HG03575 (cell line): ENCODE measurements around the gene MTUS2.

Experiments
- ATAC-seq: cut with Tn5 transposase; IDR thresholded peaks from one replicate; pipeline ENCODE4 v1.9.1; 2021; ENCODE audit not compliant: unreplicated experiment, insufficient number of reproducible peaks, low FRiP score; ENCODE audit errors: extremely low read depth

MTUS2 gene

GRCh38 chr13:29125934-29126424 is 305.8 kb downstream of the MTUS2 start:
- peak; percentile 37 for ATAC-seq

DNA sequence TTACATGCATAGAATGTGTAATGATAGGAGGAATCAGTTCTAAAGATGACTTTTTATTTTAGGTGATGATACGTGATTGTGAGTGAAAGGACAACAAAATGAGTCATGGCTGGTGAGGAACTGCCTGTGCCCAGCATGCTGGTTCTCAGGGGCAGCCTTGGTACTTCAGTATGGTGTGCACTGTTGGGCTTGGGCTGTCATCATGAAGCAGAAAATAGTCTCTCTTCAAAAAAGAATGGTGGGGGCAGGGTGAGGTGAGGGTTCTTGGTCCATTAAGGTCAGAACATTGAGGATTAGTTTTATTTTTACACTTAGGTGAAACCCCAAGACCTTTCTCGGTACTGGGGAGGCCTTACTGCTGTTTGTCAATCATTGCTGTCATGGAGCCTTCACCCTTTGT is 309.5 kb downstream of the MTUS2 start:
- no peak for ATAC-seq

DNA sequence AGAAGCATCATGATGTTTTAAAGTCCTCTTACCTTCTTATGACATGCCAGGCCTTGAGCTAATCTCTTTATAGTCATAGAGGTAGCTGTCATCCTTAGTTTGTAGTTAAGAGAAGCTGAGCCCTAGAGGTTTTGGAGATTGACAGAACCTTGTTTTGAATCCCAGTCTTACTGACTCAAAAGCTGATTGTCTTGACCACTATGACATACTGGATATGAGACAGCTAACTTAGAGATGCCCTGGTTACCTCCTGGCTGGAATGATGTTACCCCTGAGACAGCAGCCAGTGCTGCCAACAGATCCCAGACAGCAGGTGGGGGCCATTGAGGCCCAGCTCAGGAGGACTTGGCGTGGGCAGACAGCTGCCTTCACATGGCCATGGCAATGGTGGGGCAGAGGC is 311.0 kb downstream of the MTUS2 start:
- ATAC-seq, result no peak

GRCh38 chr13:29131881-29132668 is 311.9 kb downstream of the MTUS2 start:
- no peak for ATAC-seq

DNA sequence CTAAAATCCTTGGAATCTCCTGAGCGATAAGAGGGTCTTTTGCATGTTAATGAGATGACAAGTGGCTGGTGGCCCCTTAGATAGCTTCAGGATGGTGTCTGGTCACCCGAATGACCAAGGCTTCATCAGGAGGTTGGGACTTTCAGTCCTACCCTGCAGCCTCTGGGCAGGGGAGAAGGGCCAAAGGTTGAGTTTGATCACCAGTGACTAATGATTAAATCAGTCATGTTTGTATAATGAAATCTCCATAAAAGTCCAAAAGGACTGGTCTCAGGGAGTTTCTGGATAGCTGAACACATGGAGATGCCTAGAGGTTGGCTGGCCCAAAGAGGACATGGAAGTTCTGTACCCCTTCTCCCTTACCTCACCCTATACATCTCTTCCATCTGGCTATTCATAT is 316.2 kb downstream of the MTUS2 start:
- no peak for ATAC-seq

- no peak for ATAC-seq
Observed at GRCh38 chr13:29137016-29137415, 316.9 kb downstream of the MTUS2 start.

DNA sequence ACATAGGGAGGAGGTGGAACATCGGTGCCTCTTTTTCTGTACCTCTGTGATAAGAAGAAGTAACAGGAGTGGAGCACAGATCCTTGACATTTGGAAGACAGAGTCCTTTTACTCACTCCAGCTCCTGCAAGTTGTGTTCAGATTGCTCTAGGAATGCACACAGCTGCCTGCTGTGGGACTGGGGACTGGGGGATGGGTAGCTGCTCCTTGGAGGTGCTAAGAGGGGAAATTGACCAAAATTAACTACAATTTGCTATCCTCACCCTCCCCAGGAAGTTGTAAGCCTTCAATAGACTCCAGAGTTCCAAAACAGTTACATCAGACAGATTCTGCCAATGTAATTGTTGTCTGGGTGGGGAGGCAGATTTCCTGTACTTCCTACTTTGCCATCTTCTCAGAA is 317.9 kb downstream of the MTUS2 start:
- ATAC-seq, result no peak

DNA sequence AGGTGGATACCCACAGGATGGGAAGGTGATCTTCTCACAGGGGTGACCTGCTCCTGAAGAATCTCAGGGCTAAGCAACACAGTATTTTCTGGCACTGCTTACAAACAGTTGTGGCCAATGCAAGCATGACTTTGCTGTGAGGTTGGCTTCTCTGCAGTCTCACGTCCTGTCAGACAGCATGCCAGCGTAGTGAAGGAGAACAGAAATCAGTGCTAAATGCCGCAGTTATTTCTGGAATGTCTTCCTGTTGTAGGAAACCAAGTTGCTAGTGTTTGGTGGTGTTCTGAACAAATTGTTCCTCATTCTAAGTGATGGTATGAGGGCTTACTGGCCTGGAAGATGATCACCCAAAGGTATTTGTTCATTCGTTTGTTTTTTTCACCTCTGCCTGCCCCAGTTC is 320.1 kb downstream of the MTUS2 start:
- no peak for ATAC-seq

- ATAC-seq, result no peak
Observed at GRCh38 chr13:29143847-29144246, 323.7 kb downstream of the MTUS2 start.

DNA sequence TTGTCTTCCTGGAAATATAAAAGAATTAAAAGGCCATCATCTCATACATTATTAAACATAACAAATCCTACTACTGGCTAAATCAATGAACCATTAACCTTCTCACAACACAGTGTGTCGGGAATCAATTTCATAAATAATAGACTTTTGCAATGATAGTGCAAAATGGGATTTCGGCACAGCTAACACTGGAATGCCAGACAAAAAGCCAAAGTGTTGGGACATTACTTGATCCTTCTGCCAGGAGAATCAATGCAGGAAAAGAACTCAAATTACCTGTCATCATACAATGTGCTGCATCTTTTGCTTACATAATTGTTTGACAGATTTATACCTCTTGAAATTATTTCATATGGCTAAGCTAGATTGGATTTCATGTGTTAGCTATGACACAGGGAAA is 334.3 kb downstream of the MTUS2 start:
- no peak for ATAC-seq

GRCh38 chr13:29156136-29156535 is 336.0 kb downstream of the MTUS2 start:
- no peak for ATAC-seq

GRCh38 chr13:29159871-29160270 is 339.7 kb downstream of the MTUS2 start:
- no peak for ATAC-seq

- ATAC-seq, result no peak
Observed at GRCh38 chr13:29160862-29161261, 340.7 kb downstream of the MTUS2 start.

DNA sequence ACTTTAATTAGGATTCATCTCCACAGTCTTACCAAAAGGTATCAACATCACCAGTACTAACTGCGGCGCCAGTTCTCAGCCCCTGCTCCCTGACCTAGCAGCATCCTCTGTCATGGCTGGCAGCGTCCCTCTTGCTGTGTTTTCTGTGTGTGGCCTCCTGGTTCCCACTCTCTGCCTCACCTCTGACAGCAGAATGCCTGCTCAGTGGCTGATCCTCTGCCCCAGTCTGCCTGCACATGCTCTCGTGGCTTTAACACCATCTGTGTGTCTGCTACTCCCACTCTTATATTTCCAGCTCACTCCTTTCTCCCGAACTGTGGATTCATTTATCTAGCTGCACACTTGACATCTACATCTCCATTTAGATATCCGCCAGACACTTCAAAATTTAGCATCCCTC is 341.5 kb downstream of the MTUS2 start:
- no peak for ATAC-seq

- ATAC-seq, result no peak
Observed at GRCh38 chr13:29162638-29163235, 342.6 kb downstream of the MTUS2 start.

DNA sequence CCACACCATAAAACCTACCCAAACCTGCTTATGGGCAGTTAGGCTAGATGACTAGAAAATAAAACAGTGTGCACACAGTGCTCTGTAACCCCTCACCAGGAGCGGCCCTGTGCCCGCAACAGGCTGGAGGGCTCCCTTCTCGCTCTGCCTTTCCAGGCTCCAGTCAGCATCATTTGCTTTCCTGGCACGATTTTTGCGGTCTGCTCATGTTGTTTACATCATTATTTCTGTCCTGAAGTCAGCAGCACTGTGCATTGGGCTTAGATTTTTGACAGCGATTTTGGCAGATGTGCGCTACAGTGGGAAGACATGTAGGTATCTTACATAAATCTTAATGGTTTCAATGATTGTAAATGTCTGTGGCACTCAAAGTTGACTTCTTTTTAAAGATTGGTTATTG is 344.0 kb downstream of the MTUS2 start:
- no peak for ATAC-seq

- no peak for ATAC-seq
Observed at GRCh38 chr13:29165216-29165615, 345.1 kb downstream of the MTUS2 start.

DNA sequence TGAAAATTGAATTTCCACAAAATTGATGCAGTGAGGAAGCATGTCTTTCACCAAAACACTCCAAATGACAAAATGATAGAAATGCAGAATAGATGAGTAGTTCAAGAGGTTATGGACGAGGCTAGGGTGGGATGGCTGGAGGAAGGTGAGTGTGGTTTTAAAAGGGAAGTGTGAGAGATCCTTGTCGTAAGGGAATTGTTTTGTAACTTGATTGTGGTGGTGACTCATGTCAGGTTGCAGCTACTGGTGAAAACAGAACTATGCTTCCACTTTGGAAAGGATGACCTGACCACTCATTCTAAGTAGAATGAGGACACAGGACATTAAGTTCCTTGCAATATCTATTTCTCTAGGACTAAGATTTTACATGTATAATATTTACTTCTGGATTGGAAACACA is 345.7 kb downstream of the MTUS2 start:
- ATAC-seq, result no peak

GRCh38 chr13:29170436-29171082 is 350.4 kb downstream of the MTUS2 start:
- no peak for ATAC-seq

DNA sequence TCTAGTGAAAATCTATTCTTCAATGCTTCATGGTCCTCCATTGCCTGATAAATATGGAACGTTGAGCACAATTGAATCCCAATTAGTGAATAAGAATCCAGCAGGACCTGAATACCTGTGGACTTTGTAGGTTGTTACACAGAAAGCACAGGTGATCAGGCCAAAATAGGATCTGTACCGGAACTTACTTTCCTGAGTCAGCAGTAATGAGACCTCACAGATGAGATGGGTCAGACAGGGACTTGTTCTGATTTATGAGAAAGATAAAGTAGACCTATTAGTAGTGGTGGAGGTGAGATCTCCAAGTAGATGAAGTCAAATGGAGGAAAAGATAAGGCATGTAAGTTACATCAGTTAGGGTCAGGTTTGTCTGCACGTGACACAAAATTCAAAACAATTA is 351.1 kb downstream of the MTUS2 start:
- ATAC-seq, result no peak
